ENCODE results near the gene AGPAT2.

The AGPAT2 gene

DNA sequence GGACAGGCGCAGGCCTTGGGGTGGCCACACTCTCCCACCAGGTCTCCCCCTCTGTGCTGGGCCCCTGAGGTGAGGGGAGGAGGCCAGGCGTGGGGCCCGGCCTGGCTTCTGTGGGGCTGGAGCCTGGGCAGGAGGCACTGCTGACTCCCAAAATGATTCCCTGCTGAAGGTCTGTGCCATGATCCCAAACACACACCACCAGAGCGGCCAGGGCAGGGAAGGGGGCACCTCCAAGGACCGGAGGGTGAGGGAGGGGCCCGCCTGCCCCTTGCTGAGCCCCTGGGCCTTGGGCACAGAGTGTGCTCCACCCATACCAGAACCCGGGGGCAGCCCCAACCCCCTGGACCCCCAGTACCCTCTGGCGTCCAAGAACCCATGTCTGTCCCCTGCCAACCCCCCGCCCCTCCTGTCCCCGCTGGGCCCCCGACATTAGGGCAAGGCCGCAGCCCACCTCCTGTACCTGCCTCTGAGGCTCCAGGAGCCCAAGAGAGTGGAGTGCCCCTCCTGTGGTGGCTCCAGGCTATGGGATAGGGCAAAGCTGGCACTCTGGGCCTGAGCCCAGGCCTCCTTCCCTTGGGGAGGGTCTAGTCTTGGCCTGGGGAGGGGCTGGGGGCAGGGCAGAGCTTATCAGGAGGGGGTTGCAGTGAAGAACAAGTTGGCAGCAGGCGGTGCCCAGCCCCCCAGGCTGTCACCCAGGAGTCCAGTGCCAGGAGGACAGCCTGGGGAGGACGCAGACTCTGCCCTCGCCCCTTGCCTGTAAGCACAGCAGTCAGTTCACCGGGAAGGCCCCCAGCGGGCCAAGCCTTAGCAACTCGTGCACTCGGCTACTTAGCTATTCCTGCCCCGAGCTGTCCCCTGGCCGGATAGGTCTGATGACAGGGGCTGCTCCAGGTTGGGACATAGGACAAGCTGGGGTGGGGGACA lies 27.1 kb downstream of the AGPAT2 start:
- no peak for DNase-seq

GRCh38 chr9:136658849-136659535 lies 28.3 kb downstream of the AGPAT2 start:
- no peak for DNase-seq

- DNase-seq = no peak
These were observed 29.0 kb downstream of the AGPAT2 start for GRCh38 chr9:136657974-136658848.

GRCh38 chr9:136656795-136657611 lies 30.3 kb downstream of the AGPAT2 start:
- DNase-seq = no peak

GRCh38 chr9:136656183-136656738 lies 31.0 kb downstream of the AGPAT2 start:
- no peak for DNase-seq

GRCh38 chr9:136655536-136656182 lies 31.6 kb downstream of the AGPAT2 start:
- no peak for DNase-seq

DNA sequence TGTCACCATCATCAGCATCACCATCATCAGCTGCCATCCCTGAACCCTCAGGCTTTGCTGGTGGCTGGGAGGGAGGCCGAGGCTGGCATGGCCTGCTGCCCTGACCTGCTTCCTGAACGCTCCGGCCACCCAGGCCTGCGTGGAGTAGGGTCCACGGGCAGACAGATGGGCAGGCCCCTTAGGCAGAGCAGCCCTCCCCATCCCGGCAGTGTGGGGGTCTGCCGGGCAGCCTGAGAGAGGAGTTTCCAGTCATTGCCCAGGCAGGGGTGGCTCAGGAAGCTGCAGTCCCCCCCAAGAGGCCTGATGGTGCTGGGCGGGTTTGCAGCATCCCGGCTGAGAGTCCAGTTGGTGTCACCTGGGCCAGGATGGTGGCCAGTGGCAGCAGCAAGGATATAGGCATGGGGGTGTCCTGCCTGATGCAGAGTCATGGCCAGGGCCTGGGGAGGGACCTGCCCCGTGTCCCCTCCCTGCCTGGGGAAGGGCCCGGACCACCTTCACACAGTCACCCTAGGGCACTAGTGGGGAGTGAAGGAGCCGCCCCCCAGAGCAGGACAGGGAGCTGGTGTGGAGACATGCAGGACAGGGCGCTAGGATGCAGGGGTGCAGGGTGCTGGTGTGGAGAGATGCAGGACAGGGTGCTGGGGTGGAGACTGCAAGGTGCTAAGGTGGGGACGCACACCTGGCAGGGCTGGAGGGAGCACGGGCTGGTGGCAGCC lies 32.3 kb downstream of the AGPAT2 start:
- no peak for DNase-seq

GRCh38 chr9:136653323-136654079 lies 33.8 kb downstream of the AGPAT2 start:
- DNase-seq = no peak

DNA sequence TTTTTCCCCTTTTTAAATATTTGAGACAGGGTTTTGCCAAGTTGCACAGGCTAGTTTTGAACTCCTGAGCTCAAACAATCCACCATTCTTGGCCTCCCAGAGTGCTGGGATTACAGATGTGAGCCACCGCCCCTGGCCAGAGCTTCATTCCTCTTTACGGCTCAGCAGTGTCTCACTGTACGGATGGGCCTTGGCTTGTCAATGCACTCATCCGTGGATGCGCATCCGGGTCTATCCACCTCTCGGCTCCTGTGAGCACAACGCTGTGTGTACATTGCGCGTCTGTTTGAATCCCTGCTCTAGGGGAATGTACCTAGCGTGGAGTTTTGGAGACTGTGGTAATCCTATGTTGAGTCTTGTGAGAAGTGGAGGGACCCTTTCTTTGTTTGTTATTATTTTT lies 35.4 kb downstream of the AGPAT2 start:
- no peak for DNase-seq

DNA sequence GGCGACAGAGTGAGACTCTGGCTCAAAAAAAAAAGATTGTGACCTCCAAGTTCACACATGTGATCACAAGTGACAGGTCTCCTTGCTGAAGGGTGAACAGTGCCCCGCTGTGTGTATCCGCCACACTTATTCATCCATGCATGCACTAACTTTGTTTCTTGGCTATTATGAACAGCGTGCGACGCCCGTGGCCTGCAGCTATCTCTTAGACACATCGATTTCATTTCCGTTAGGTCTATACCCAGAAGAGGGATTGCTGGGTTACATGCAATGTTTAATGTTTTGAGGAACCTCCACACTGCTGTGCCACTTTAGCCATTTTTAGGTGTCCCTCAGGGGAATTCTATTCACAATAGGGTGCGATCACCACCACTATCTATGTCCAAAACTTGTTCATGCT lies 36.6 kb downstream of the AGPAT2 start:
- DNase-seq = no peak

DNA sequence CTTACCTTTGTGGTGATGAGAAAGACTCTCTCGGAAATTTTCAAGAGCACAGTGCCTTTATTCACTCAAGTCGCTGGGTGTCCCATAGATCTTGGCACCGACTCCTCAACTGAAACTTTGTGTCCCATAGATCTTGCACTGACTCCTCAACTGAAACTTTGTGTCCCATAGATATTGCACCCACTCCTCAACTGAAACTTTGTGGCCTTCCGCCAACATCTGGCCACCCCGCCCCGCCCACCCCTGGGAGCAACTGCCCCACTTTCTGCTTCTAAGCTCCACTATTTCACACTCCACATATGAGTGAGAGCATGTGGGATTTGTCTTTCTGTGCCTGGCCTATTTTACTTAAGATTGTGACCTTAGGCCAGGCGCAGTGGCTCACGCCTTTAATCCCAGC lies 37.2 kb downstream of the AGPAT2 start:
- DNase-seq = no peak

DNA sequence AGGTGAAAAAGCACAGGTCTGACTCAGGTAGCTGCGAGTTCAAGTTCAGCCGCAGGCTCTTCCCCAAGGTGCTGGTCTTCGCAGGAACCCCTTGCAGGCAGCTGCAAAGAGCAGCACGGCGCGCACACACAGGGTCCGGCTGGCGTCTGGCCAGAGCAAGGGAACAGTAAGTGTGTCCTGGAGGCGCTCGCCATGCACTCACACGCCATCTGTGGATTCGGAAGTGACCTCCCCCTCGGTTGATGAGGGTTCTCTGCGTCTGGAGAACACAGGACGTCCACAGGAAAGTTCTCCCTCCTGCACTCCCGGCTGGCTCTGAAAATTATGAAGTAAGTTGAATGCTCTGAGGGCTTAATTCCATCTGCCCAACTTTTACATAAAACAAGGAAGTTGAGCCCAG lies 38.5 kb downstream of the AGPAT2 start:
- no peak for DNase-seq

GRCh38 chr9:136646827-136647711 lies 40.2 kb downstream of the AGPAT2 start:
- DNase-seq = no peak

GRCh38 chr9:136645903-136646754 lies 41.1 kb downstream of the AGPAT2 start:
- no peak for DNase-seq

DNA sequence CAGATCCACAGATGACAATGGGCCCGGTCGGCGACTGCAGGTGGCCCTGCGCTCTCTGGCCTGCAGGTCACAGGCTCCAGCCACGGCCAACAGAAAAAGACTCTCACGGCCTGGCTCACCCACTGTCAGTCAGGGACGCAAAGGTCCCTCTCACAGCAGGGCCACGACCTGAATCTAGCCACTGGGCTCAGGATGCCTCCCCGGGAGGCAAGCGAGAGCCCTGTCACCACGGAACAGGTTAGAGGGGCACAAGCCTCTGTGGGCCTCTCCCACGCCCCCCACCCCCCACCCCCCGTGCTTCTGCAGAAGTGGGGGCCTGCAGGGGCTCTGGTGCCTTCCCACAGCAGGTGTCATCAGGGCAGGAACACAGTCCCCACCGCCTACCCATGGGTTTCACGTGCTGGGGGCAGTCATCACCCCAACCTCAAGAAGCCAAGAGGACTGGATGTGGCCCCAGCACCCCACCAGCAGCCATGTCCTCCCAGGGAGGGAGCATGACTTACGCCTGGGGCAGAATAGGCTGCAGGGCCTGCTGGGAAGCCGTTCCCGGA lies 41.8 kb downstream of the AGPAT2 start:
- no peak for DNase-seq

DNA sequence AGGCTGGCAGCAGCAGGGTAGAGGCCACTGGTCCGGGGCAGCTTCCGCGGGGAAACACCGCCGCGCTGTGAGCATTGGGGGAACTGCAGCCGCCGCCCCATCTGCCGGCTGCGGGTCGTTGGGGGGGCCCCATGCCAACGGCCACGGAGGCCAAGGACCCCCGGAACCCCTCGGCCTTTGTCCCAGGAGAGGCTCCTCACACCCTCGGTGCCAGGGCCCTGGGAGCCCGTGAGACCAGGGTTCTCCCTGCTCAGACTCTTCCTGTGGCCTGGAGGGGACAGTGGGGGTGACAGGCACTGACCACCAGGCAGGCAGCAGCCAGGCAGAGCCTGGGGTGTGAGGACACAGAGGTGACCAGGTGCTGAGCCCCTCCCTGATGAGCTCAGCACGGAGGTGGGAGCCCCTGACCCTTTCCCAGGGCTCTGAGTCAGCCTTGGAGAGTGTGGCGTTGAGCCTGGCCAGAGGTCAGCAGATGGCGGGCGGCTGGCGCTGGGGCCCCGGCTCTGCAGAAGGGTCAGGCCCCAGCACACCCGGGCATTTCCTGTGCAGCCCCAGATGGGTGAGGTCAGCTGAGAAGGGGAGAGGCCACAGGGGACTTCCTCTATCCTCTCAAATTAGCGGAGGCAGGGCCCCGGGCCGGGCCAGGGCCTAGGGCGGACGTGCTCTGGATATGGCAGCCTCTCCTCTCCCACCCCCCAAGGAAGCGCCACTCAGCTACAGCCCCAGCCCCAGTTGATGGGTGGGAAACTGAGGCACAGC lies 42.5 kb downstream of the AGPAT2 start:
- peak; percentile 74 for DNase-seq

DNA sequence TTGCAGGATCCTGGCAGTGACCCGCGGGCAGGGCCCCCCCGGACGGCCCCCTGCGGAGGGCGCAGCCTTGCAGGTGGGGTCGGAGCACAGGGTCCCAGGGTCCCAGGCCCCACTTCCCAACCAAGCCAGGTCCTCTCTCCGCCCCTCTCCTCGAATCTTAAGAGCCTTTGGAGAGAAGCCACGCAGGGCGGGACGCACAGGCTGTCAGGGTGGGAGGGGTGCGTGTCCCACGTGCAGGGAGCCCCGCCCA lies 43.0 kb downstream of the AGPAT2 start:
- DNase-seq = no peak
